Urothelium cell line (cell line): ENCODE measurements around the gene PPFIA4.
"Not testable (repeated sequence)": the region's sequence is repeated elsewhere in the genome, so short reads cannot be mapped to it uniquely, and the experiment has no call there.

ENCODE experiments used
- DNase-seq: peaks from one replicate; pipeline ENCODE4 v3.0.0; 2011; ENCODE audit warnings: low spot score, mixed read lengths
- FAIRE-seq: peaks from 2 replicates; lab custom pipeline; 2011; peaks lifted over from hg19 to GRCh38; lab: Jason Lieb, UNC

Gene PPFIA4

DNA sequence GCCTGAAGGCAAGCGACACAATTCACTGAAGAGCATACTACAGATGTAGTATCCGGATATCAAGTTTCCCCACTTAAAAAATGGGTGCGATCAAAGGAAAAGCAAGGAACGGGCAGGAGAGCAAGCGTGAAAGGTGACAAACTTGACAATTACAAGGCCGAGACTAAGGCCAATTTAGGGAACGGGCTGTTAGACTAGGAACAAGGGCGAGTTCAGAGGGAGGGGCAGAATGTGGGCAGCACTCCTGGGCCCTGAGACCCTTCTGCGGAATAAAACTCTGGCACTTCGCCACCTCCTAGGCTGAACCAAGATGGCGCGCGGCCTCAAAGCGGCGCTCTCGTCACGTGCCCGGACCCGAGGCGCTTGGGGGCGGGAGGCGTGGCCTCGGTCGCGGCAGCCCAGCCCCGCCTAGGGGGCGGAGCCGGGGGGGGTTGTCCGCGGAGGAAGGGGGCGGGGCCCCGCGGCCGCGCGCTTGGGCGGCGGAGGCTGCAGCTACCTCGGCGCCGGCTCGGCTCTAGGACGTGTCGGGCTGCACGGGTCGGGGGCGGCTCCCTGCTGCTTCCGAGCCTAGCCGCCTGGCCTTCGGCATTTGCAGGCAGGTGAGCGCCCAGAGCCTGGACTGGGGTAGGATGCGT is at the start of gene PPFIA4:
PPFIA4 (plus strand) TSS at position 461 of the 635 bp plus-strand sequence. CDS start 12,518 bp downstream, outside the sequence.
- DNase-seq: peak; percentile 96
- FAIRE-seq: no peak

DNA sequence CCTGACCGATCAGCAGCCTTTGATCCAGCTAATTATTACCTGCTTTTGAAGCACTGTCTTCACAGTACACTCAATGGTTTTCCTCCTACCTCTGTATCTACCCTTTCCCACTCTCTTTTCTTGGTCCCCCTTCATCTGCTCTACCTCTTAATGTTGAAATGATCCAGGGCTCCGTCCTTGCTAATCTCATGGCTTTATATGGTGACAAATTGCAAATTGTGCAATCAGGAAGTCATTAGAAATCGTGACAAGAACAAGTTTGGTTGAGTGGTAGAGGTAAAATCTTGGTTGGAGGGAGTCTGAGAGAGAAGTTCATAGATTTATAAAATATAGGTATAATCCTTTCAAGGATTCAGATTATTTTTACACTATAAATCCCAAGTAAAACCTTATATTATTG is 49.7 kb upstream of the PPFIA4 start:
- FAIRE-seq (no peak), DNase-seq (no peak)

DNA sequence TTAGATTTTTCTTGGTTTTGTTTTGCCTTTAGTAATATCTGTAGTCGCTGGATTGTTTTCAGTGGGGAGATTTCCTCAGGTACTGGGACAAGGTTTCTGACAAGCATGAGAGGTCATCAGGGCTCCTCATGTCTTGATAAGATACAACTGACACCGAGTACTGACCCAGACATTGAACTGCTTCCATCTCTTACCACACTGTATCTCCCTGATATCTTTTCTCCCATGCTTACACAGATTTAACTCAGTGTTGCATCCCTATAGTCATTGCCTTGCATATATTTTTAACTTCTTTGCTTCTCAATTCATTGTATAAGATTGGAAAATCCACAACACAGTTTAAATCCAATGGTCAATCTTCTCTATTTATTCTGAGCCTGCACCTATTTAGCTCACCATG is 46.8 kb upstream of the PPFIA4 start:
- no peak for DNase-seq
- FAIRE-seq: no peak

DNA sequence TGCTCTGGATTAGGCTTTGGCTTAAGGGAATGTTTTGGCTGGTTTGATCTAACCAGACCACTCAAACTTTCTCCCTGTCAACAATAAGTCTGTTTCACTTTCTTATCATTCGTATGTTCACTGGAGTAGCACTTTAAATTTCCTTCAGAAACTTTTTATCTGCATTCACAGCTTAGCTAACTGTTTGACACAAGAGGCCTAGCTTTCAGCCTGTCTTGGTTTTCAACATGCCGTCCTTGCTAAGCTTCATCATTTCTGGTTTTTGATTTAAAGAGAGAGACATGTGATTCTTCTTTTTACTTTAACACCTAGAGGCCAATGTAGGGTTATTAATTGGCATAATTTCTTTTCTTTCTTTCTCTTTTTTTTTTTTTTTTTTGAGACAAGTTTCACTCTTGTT is 44.4 kb upstream of the PPFIA4 start:
- no peak for DNase-seq
- FAIRE-seq: no peak

DNA sequence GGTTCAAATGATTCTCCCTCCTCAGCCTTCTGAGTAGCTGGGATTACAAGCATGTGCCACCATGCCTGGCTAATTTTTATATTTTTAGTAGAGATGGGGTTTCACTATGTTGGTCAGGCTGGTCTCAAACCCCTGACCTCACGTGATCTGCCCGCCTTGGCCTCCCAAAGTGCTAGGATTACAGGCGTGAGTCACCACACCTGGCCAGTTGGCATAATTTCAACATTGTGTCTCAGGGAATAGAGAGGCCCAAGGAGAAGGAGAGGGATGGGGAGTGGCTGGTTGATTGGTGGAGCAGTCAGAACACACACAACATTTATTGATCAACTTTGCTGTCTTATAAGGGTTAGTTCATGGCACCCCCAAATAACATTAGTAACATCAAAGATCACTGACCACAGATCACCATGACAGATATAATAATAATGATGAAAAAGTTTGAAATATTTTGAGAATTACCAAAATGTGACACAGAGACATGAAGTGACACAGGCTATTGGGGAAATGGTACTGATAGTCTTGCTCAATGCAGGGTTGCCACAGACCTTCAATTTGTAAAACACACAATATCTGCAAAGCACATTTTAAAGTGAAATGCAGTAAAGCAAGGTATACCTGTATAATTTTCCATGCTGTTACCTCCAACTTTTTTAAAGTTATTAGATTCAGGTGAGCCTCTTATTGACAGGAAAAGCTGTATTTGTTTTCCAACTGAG is 43.4 kb upstream of the PPFIA4 start:
- DNase-seq: no peak
- no peak for FAIRE-seq

DNA sequence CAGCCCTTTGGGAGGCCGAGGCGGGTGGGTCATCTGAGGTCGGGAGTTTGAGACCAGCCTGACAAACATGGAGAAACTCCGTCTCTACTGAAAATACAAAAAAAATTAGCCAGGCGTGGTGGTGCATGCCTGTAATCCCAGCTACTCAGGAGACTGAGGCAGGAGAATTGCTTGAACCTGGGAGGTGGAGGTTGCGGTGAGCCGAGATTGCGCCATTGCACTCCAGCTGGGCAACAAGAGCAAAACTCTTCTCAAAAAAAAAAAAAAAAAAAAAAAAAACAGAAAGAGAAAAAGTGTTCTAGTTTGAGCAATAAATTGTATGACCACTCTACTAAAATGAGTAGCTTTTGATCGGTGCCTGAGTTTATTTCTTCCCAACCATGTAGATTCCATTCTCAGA is 40.2 kb upstream of the PPFIA4 start:
- DNase-seq, FAIRE-seq: not testable (repeated sequence)

DNA sequence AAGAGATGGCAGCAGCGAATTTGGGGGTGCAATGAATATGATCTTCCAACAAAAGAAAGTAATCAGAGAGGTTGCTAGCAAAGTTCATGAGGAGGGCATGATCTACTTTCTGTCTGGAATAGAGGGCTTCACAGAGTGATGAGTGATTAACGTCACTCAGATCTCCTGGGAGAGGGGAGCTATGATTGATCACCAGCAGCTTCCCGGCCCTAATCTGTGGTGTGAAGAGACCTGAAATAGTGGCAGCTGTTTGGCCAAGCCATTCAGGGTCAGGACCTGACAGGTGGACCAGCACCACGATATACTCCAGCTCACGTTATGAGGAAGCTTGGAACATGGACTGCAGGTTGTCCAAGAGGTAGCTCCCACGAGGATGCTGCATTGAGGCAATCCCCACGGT is 39.0 kb upstream of the PPFIA4 start:
- no peak for FAIRE-seq
- DNase-seq: no peak

DNA sequence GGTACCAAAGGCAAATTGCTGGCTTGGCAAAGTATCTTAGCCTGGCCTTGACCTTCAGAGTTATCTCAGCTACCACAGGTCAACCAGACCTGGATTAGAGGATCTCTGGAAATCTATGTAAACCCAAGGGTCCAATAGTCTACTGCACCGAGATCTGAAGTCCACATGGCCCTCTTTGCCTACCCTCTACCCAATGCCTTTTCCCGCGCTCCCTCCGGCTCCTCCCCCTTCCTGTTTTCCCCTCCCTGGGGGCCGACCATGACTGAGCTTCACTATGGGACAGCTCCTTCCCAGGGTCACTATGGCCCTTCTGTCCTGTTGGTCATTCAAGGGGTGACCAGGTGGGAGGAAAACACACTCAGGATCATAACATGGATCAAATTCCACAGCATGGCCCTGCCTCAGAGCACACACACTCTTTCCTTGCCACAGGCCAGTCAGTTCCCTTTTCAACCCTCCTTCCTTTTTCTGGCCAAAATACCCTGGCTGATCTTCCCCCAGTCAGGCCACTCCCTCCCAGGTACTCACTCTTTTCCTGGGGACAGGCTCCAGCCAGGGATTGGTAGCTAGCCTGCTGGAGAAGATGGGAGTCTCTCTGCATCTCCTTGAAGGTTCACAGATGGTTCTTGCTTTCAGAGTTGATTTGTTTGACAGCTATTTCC is 38.2 kb upstream of the PPFIA4 start:
- DNase-seq: no peak
- FAIRE-seq: no peak

DNA sequence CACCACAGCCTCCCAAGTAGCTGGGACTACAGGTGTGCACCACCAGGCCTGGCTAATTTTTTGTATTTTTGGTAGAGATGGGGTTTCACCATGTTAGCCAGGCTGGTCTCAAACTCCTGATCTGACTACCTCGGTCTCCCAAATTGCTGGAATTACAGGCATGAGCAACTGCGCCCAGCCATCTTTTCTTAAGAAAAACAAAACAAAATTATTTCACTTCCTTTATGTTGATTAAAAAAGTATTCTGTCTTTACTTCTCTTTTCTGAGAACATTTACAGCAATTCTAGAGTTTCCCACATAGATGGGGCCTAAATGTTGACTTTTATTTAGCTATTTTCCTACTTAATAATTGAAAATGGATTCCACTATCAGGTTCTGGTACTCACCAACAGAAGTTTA is 36.4 kb upstream of the PPFIA4 start:
- FAIRE-seq: no peak

DNA sequence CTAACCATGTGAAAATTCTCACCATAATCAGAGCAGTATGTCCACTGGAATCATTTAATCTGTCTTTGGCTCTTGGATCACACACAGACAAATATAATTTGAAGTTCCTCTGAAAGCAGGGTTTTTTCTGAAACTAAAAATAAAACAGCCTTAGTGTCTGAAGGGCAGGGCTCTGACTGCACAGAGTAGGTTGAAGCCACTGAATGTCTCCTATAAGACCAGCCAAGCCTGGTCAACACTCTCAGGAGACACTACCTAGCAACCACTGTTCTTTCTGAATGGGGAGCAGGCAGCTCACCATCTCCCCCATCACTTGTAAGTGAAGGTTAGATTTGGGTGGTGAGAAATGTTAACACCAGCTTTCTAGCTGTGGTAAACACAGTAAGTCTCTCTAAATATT is 35.2 kb upstream of the PPFIA4 start:
- FAIRE-seq: no peak
- no peak for DNase-seq

More for the DNA sequence above, 36.4 kb upstream of the PPFIA4 start:
- no peak for DNase-seq

DNA sequence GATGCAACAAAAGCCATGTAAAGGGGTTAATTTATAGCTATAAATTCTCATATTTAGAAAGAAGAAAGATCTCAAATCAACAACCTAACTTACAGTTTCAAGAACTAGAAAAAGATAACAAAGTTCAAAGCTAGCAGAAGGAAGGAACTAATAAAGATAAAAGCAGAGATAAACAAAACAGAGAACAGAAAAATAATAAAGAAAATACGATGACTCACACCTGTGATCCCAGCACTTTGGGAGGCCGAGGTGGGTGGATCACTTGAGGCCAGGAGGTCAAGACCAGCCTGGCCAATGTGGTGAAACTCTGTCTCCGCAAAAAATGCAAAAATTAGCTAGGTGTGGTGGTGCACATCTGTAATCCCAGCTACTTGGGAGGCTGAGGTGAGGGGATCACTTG is 31.5 kb upstream of the PPFIA4 start:
- no peak for DNase-seq
- FAIRE-seq: no peak

DNA sequence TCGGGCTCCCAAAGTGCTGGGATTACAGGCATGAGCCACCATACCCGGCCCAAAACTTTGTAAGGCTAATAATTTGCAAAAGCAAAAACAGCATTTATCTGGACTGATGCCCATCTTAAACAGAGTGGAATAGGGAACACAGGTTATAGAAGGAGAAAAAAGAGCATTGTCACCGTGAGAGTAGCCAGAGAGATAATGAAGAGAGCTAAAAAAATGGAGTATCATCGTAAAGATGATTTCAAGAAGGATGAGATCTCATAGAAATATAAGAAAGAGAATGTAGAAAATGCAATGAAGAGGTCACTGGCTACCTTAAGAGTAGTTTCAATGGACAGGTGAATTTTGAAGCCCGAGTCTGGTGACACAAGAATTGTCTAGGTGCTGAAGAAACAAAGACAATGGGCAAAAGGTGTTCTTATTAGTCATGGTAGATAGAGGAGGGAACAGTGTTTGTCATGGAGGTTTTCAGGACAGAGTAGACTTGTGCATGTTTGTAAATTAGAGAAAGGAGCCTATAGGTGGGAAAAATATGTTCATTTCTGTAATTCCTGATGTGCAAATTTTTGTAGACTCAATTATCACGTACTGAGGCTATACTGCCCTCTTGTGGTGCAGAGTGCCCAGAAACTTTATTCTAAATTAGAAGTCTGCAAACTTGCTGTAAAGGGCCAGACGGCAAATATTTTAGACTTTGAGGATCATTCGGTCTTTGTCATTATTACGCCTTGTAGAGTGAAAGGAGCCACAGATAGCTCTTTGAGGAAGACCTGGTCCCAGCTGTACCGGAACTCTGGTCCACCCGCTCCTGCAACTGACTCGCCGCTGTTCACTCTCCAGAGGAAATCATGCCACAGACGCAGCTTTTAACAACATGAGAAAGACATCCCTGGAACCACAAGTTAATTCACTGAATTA is 27.2 kb upstream of the PPFIA4 start:
- DNase-seq (peak; percentile 32), FAIRE-seq (no peak)

DNA sequence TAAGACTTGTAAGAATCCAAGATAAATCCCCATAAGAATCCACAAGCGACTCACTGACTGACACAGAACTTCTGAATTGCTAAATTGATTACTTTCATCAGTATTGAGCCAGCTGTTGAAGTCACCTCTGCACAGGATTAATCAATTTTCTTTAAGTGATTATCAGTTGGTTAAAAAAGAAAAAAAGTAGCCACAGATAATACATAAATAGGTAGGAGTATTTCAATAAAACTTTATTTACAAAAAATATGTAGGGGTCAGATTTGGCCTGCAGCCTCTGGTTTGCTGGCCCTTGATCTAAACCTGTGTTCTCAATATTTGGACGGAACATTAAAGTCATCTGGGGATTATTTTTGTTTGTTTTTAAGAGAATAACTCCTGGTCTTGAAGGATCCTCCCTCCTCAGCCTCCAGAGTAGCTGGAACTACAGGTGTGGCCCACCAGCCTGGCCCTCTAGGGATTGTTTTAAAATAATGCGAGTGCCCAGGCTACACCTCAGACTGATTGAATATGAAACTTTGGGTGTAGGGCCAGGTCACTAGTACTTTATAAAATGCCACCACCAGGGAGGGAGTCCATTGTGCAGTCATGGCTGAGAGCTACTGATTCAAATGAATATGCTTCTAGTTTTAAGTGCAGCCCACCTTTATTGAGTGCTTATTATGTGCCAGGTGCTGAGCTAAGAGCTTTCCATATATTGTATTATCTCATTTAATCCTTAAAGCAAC is 25.9 kb upstream of the PPFIA4 start:
- DNase-seq (no peak), FAIRE-seq (no peak)

DNA sequence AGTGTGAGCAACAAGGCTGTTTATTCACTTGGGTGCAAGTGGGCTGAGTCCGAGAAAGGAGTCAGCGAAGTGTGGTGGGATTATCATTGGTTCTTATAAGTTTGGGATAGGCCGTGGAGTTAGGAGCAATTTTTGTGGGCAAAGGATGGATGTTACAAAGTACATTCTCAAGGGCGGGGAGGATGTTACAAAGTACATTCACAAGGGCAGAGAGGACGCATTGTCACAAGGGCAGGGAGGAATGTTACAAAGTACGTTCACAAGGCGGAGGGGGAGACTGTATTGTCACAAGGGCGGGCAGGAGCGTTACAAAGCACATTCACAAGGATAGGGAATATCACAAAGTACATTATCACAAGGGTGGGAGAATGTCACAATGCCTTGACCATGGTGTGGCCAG is 24.3 kb upstream of the PPFIA4 start:
- FAIRE-seq: no peak
- DNase-seq: no peak

DNA sequence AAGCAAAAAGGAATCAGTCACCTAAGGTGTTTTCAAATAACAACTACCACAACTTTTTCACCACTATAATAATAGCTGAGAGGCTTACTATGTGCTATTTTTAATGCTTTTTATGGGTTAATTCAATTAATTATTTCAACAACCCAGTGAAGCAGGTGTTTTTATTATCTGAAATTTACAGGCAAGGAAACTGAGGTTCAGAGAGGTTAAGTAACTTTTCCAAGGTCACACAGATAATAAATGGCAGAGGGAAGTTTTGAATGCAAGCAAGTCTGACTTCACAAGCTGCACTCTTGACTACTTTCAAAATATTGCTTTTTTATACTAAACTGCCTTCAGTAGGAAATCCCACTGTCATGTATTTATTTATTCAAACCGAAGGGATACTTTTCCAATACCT is 23.3 kb upstream of the PPFIA4 start:
- DNase-seq (no peak), FAIRE-seq (no peak)

DNA sequence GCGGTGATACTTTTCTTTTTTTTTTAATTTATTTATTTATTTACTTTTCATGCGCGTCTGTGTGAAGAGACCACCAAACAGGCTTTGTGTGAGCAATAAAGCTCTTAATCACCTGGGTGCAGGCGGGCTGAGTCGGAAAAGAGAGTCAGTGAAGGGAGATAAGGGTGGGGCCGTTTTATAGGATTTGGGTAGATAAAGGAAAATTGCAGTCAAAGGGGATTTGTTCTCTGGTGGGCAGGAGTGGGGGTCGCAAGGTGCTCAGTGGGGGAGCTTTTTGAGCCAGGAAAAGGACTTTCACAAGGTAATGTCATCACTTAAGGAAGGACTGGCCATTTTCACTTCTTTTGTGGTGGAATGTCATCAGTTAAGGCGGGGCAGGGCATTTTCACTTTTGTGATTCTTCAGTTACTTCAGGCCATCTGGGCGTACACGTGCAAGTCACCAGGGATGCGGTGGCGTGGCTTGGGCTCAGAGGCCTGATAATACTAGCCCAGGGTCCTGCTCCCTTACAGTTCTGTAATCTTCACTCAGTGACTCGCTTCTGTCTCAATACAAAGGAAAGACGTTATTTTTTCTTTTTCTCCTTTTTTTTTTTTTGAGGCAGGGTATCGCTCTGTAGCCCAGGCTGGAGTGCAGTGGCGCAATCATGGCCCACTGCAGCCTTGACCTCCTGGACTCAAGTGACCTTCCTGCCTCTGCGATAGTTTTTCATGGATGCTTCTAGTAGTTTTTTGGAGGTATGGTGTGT is 20.7 kb upstream of the PPFIA4 start:
- not testable (repeated sequence) for FAIRE-seq, DNase-seq

DNA sequence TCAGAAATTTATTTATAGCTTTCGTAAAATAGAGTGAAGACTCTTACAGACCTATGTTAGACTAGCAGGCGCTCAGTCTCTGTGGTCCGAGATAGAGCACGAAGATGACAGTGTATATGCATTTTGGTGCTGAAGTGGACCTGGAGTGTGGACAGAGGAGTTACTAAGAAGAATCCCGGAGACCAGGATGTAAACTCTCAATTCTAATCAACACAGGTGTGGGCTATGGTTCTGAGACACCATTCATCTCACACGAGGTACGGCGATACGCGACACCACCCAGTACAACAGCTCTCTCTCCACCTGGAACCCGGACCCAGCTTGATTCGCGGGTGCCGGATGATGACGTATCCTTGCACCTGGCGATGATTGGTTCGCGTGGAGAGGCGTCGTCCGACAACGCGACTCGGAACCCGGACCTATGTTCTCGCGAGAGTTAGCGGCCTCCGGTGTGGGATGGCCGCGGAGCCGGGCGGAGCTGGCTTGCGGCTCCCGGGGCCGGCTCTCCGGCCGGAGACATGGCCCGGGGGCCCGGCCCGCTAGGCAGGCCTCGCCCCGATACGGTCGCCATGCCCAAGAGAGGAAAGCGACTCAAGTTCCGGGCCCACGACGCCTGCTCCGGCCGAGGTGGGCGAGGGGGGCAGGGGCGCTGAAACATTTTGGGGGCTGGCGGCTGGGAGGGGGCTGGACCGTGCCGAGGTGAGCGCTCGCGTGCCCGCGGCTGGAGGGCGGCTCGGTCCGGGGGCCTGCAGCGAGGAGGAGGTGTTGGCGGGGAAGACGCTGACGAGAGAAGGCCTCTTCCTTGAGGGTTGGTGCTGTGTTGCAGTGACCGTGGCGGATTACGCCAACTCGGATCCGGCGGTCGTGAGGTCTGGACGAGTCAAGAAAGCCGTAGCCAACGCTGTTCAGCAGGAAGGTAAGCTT is 19.1 kb upstream of the PPFIA4 start, which contains the start of gene TMEM183A:
TMEM183A (plus strand) TSS at position 427 of the 924 bp plus-strand sequence; CDS start at position 519, 92 bp downstream.
- peak; percentile 94 for FAIRE-seq
- peak; percentile 97 for DNase-seq

DNA sequence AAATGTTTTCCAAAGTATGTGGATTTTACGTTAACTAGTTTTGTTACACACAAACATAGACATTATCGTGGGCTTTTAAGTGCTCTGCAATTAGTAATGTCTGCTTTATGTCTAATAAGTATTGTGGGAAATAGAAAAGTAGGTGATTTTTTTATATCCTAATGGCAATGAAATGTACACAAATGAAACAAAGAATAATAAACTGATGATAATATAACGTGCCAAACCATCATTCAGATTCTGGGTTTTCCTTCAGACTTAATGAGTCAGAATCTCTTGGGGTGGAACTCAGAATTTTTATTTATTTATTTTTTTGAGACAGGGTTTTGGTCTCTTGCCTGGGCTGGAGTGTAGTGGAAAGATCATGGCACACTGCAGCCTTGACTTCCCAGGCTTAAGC is 17.1 kb upstream of the PPFIA4 start:
- FAIRE-seq: no peak
- no peak for DNase-seq
